Prostate gland (tissue), 2 donors: Measurements from ENCODE around the gene C1orf232.

Source experiments
- POLR2A ChIP-seq: fragments of 450-650 bp; IDR thresholded peaks from one replicate; pipeline ENCODE4 v1.6.1; 2016; ENCODE audit warnings: antibody characterized with exemption, mild to moderate bottlenecking
- TF ChIP-seq, protein P1 (sequence below), 4 experiments: fragments of 200-600 bp in 2 of 4; fragments of 450-650 bp in 2 of 4; sonication (generic) in 2 of 4; IDR thresholded peaks; 1 replicate in 3 of 4; 2 replicates in 1 of 4; pipeline ENCODE4 v1.5.1; 2016 to 2019; ENCODE audit warnings: antibody characterized with exemption in 4 of 4, mild to moderate bottlenecking in 2 of 4, moderate library complexity in 2 of 4

DNA sequence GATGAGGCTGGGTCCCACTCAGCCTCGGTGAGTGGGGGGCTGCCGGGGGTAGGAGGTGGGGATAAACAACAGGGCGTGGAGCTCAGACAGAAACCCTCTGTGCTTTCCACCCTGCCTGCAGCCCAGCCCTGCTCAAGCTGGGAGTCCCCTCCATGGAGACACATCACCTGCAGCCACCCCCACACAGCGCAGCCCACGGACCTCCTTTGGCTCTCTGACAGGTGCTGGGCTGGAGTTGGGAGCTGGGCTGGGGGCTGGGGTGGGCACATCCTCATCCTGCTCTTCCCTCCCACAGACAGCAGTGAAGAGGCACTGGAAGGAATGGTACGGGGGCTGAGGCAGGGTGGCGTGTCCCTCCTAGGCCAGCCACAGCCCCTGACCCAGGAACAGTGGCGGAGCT, 19.7 kb upstream of the C1orf232 start:
- TF ChIP-seq POLR2A, result no peak
- TF ChIP-seq, protein P1, sequence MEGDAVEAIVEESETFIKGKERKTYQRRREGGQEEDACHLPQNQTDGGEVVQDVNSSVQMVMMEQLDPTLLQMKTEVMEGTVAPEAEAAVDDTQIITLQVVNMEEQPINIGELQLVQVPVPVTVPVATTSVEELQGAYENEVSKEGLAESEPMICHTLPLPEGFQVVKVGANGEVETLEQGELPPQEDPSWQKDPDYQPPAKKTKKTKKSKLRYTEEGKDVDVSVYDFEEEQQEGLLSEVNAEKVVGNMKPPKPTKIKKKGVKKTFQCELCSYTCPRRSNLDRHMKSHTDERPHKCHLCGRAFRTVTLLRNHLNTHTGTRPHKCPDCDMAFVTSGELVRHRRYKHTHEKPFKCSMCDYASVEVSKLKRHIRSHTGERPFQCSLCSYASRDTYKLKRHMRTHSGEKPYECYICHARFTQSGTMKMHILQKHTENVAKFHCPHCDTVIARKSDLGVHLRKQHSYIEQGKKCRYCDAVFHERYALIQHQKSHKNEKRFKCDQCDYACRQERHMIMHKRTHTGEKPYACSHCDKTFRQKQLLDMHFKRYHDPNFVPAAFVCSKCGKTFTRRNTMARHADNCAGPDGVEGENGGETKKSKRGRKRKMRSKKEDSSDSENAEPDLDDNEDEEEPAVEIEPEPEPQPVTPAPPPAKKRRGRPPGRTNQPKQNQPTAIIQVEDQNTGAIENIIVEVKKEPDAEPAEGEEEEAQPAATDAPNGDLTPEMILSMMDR (IDR thresholded peaks at IDR 0.05), result no peak
